GM18868 (cell line): ENCODE data around the gene MTHFS.

ENCODE experiments used
- ATAC-seq: cut with Tn5 transposase; IDR thresholded peaks from one replicate; pipeline ENCODE4 v1.9.1; 2021; ENCODE audit warnings: mild to moderate bottlenecking, moderate library complexity; ENCODE audit not compliant: unreplicated experiment

Gene MTHFS

GRCh38 chr15:79881254-79881653 is 15.6 kb downstream of the MTHFS start:
- no peak for ATAC-seq

DNA sequence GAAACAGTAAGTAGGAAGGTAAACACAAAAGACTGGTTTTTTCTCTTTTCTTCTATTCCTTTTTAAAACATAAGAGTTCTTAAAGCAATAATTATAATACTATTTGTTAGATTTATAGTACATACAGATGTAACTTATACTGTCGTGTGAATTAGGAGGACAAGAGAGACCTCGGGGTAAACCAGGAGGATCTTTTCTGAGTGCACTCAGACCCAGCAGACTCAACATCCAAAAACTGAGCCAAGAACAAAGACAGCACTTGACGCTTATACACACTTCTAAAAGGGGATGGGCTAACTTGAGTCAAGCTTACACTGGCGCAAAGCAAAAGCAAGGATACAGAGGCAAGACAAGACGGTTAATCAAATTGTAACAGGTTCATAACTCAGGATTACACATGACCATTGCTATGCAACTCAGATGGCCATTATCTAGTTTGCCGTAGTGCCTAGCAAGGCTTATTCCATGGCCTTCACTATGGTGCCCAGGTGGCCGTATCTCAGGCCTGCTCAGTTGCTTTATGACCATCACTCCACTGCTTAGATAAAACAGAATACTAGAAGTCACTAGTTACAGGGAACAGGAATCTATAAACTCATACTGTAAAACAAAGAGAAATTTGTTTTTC is 18.6 kb downstream of the MTHFS start:
- no peak for ATAC-seq

GRCh38 chr15:79875213-79875612 is 21.6 kb downstream of the MTHFS start:
- ATAC-seq = no peak

DNA sequence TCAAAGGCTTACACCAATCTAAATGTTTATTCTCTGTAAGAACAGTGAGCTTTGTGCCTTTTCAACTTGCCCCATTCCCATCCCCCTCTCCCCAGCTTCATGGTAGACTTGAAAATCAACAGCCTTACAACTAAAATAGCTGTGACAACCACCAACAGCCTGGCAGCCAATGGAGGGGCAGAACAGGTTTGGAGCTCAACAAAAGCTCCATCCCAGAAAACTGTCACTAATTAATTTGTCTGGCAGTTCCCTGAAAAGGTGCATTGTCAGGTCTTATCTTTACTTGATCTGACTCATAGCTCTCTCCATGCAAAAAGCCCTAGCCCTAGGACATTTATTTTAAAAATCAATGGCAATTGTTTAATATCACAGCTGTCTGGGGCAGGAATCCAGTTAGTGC is 22.6 kb downstream of the MTHFS start:
- no peak for ATAC-seq

DNA sequence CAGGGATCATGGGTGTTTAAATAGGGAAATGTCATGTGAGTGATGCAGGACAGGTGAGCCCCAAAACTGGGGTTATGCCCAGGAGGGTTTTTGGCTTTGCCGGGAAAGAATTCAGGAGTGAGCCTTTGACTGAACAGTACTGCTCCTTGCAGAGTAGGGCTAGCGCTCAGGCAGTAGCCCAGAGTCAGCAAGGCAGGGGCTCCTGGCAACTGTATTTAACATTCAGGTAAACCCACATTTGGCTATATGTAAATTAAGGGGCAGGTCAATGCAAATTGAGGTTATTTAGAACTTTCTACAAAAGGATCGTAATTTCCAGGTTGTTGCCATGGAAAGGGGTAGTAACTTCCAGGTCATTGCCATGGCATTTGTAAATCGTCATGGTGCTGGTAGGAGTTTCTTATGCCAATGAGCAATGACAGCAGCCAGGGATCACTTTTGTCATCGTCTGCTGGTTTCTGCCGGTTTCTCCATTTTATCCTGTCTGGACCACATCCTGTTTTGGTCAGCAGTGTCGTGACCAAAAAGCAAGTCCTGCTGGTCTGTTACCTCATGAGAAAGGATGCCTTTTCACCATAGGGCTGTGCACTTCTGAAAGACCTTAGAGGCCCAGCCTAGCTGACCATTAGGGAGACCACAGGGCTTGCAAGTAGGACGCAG is 24.3 kb downstream of the MTHFS start:
- no peak for ATAC-seq

- ATAC-seq = no peak
These were observed 28.3 kb downstream of the MTHFS start for GRCh38 chr15:79868554-79868953.

DNA sequence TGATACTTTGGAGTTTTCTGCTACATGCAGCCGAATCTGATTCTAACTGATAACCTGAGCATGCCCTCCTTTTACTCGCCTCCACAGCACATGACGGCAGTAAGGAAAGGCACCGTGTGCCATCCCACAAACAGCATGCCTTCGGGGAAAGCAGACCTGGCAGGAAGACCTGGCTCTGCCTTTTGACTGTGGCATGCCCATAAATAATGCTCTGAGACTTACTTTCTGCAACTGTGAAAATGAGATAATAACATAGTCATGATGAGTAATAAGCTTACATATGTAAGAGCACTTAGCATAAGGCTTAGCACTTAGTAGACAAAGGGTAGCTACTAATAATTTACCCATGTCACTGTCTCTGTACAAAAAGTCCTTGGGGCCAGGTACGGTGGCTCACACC is 32.9 kb downstream of the MTHFS start:
- ATAC-seq = no peak

DNA sequence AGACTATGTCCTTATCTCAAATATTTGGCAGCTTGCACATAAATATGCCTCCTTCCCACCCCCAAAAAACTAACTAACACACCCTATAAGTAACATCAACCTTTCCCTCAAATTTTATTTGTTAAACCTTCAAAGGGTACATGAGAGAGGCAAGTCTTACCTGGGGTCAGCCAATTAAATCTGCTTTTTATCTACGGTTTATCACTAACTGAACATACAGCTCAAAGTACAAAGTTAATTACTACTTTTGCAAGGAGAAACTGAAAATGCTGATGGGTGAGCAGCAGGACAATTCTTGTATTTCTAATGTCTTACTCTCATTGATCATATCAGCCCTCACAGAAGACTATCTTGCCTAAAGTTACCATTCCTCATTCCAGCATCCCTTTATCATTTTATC is 34.6 kb downstream of the MTHFS start:
- no peak for ATAC-seq

DNA sequence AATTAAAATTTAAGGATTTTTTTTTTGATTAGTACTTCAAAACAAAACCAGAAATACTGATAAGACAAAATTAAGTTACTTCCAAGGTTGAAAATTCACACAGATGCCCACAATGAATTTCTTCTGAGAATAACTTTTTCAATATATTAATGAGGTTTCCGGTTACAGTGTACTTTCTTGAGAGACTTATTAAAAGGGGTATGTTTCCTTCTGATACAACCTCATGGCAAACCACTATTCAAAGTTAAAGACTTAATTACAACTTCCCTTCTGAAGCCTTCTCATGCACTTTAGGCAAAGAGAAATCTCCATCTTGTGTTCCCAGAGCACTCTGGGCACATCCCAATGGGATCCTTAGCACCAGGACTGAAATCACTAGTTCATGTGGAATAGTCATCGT is 36.2 kb downstream of the MTHFS start:
- ATAC-seq = no peak

- no peak for ATAC-seq
These were observed 38.3 kb downstream of the MTHFS start for GRCh38 chr15:79858469-79858868.

DNA sequence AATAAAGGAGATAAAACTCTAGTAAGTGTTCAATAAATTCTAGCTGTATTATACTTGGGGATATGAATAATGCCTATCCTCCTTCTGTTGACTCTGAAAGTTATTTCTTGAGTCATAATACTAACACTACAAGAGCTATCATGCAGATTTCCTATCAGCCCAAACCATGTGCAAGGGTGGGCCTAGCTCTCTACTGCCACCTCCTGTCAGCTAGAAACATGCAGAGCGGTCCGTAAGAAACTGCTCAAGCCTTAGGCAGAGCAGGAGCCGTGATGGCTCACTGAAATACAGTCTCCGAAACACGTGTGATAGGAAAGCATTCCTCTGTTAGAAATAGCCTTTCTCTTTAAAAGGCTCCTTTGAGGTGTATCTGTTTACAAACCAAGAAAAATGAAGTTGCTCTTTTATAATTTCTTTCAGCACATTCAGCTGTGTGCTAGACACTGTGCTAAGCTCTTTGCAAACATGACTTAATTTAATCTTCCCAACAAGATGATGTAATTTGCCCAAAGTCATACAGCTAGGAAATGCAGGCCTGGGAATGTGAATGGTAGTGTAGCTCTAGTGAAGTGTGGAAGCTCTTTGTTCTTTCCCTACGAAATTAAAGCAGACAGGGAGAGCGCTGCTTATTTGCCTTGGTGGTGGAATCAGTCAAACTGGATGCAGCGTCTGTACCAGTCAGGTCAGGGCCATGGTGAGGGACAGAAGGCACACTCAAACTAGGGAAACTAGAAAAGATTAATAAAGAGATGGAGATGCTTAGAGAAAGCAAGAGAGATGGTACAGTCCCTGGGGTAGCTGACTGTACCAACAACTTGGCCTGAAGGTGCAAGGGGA is 43.1 kb downstream of the MTHFS start:
- ATAC-seq = peak; percentile 80

DNA sequence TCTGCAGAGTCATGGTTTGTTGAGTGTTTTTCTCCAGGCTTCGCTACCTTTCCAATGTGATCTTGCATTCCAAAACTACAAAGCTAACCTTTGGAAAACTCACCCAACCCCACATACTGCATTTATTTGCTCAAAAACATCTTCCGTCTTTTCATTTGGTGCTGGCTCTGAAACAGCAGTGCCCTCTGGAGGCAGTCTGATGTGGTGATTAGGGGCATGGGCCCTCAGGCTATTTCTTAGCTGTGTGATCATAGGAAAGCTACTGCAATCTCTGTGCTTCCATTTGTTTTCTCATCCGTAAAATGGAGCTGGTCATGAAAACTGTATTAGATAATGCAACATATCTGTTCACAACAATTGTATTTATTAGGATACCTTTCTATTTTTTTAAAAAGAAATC is 47.0 kb downstream of the MTHFS start:
- ATAC-seq = no peak

GRCh38 chr15:79846539-79846938 is 50.3 kb downstream of the MTHFS start:
- ATAC-seq = no peak

DNA sequence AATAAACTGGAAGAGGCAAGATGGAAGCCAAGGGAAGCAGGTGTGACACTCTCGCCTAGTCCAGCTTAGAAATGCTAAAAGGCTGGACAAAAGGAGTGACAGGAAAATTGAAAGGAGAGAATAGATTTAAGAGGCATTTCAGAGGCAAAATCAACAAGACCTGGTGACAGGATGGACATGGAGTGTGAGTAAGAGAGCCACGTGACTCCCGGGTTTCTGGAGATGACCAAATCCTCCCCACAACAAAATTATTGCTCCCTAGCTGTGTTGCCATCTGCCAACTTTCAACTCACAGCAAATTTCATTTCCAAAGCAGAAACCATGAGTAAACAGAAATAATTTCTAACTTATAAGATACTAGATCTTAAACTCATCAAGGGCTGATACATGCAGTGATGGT is 52.6 kb downstream of the MTHFS start:
- ATAC-seq = no peak

DNA sequence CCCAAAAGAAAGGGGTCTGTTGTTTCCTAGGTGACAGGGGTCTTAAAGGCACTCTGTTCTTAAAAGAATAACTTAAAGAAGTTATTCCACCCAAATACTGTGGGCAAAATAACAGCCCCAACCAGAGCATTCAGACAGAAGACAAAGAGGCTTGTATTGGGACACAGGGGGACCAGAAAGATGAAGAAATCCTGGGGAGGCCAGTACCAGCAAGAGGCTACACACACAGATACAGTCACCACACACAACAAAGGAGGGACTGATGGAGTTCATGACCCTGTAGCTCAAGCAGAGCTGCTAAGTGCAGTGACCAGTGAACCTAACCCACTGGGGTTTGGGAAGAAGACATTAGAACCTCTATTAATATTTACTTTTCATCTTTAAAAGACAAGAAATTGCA is 59.0 kb downstream of the MTHFS start:
- ATAC-seq = no peak

DNA sequence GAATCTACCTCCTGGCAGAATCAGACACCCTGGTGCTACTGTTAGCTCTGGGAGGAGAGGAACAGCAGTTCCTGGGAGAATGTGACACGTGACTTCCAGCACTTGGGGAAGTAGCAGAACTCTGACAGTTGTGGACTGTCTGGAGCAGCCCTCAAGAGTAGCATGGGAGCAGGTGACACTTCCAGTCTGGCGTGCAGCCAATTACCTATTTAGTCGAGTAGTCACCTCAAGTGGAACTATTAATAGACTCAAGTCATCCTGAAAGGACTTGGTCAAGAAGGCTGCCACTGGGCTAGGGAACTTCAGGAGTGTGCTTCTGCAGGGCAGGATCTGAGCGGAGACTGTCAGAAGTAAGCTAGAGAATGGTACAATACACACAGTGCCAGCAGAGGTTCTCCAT is 62.3 kb downstream of the MTHFS start:
- ATAC-seq = no peak

DNA sequence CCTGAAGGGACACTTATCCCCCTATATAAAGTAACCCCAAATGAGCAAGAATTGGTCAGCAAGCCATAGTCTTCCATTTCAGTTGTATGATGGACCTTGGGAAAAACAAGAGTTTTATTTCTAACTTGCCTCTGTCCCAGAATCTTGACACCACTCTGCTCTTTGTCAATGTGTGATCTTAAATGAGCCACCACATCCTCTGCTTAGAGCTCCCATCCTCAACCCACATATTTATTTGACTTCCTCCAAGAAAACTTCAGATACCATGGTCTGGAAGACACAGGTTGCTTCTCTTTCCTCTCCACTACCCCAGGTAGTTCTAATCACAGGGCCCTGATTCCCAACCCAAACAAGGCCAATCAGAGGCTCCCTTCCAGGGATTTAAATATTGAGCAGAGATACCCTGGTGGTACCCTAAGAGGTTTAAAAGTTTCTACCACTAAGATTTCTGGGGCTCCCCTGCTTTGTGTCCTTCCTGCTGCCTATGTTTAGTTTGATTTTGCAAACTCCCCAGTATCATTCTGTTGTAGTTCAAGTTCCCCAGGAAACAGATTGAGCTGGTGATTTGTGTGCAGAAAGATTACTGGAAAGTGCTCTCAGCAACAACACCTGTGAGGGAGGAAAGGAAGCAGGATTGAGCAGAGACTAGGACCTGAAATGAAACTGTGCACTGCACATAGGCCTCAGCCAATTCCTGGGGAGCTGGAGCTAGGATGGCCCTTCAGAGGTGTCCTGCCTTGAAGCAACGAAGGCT is 64.3 kb downstream of the MTHFS start:
- ATAC-seq = no peak

DNA sequence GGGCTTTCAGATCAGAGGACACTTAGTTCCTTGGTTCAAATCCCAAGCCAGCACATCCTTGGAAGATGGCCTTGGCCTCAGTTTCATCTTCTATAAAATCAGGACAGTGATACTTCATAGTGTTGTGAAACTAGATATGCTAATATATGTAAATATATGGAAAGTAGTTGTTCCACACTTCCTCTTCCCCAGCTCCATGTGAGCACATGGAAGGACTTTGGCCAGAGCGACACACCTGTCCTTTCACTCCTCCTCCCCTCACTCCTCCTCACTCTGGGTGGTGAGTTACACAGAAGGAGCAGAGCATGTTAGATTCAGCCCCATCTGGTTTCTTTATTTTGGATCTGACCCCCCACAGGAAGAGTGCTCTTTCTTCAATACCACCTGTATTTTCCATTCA is 65.2 kb downstream of the MTHFS start:
- ATAC-seq = no peak

DNA sequence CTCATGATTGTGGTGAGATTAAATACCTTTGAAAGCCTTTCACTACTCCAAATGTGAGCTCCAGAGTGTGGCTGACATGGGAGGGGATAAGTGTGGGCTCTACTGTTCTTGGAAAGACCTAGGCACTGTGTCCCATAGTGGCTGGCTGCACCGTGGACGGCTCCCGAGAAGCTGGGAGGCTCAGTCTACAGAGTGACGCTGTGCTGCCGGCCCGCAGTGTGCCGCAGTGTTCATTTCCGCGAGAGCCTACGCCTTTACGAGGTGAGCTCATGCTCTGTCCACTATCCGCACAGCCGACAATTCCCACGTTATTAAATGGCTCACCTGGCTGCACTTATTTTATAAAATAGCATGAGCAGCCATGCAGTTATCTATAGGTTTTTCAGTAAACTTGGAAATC is 66.9 kb downstream of the MTHFS start:
- ATAC-seq = no peak

- no peak for ATAC-seq
These were observed 68.4 kb downstream of the MTHFS start for GRCh38 chr15:79828447-79828846.

GRCh38 chr15:79826800-79827199 is 70.0 kb downstream of the MTHFS start:
- no peak for ATAC-seq
